ENCODE data around the gene SLC2A14. TPM values are rescaled to one million over a fixed set of nuclear protein-coding genes. Genes with fewer than 3 reads are reported as not detected.

SLC2A14 gene
- total RNA-seq, 1 donor from 2014 or later: 0.31 TPM

Other genes with a start within 250 kb of the SLC2A14 start
- not detected for gene APOBEC1, start 207.0 kb downstream of the SLC2A14 start, total RNA-seq
- not detected for gene GDF3, start 177.1 kb downstream of the SLC2A14 start, total RNA-seq
- not detected for gene DPPA3, start 161.5 kb downstream of the SLC2A14 start, total RNA-seq
- gene CLEC4C, start 125.5 kb downstream of the SLC2A14 start, total RNA-seq: not detected
- not detected for gene NANOGNB, start 107.7 kb downstream of the SLC2A14 start, total RNA-seq
- gene NANOG, start 83.5 kb downstream of the SLC2A14 start, total RNA-seq: 2.5 TPM
- gene SLC2A3, start 63.3 kb upstream of the SLC2A14 start, total RNA-seq: 61.9 TPM
- gene FOXJ2, start 159.8 kb upstream of the SLC2A14 start, total RNA-seq: 21.1 TPM
- 4.6 TPM for gene C3AR1, start 193.4 kb upstream of the SLC2A14 start, total RNA-seq
- 32.5 TPM for gene NECAP1, start 209.4 kb upstream of the SLC2A14 start, total RNA-seq

Measured in ureter (tissue), 1 donor.